Vagina (tissue), 2 donors: Measurements from ENCODE around the gene DNAJC22. TPM values are rescaled to one million over a fixed set of nuclear protein-coding genes. Genes with fewer than 3 reads are reported as not detected.

ENCODE experiments used
- DNase-seq, 2 donors: peaks; one replicate each; pipeline ENCODE4 v3.0.0-alpha.2; 2017; ENCODE audit errors: extremely low spot score in 2 of 2
- H3K27ac ChIP-seq: fragments of 200-600 bp; sonication (generic); one replicate; pipeline ENCODE4 v1.5.1; 2019
- H3K27me3 ChIP-seq: fragments of 200-600 bp; sonication (generic); one replicate; pipeline ENCODE4 v1.5.1; 2019
- H3K36me3 ChIP-seq, 2 donors: fragments of 200-600 bp; sonication (generic); one replicate each; pipeline ENCODE4 v1.5.1; 2017 to 2019
- H3K4me1 ChIP-seq: fragments of 200-600 bp; sonication (generic); one replicate; pipeline ENCODE4 v1.5.1; 2019
- H3K4me3 ChIP-seq, 2 donors: fragments of 200-600 bp; sonication (generic); 1 replicate in 1 of 2; 2 replicates in 1 of 2; pipeline ENCODE4 v1.5.1; 2016 to 2019
- H3K9me3 ChIP-seq: fragments of 200-600 bp; sonication (generic); one replicate; pipeline ENCODE4 v1.5.1; 2019
- CTCF ChIP-seq, 3 experiments: fragments of 450-650 bp in 2 of 3; fragments of 200-600 bp in 1 of 3; sonication (generic) in 1 of 3; IDR thresholded peaks; one replicate each; pipeline ENCODE4 v1.5.1; 2017 to 2019; ENCODE audit warnings: antibody characterized with exemption in 3 of 3, mild to moderate bottlenecking in 2 of 3, moderate library complexity in 2 of 3
- POLR2A ChIP-seq, 2 donors: fragments of 450-650 bp; IDR thresholded peaks; one replicate each; pipeline ENCODE4 v1.6.1; 2017; ENCODE audit warnings: antibody characterized with exemption in 2 of 2, mild to moderate bottlenecking in 2 of 2, moderate library complexity in 2 of 2
- POLR2AphosphoS5 ChIP-seq, 2 donors: sonication (generic); formaldehyde crosslinking; IDR thresholded peaks; one replicate each; pipeline ENCODE4 v1.9.0; 2017; ENCODE audit warnings: antibody characterized with exemption in 2 of 2, mild to moderate bottlenecking in 2 of 2, low read depth in 1 of 2; ENCODE audit not compliant: insufficient read depth in 1 of 2
- intact Hi-C: fragments of 100-400 bp; cut with DNase I; formaldehyde crosslinking; loops from one replicate; pipeline ENCODE4 v1.15.1; 2023
- total RNA-seq: library from RNA; depleted of rRNA; stranded (reverse); fragments of >200 nt; gene quantifications from one replicate; pipeline ENCODE4 v1.2.3, GENCODE V29; 2016

DNAJC22 gene
- total RNA-seq, 1 donor from 2014 or later = 3.7 TPM

- DNase-seq = no peak
- Histone ChIP-seq H3K36me3 (no peaks in the 10 kb centered on the region), H3K4me3 (no peak overlapping the region), H3K27me3 (no peaks in the 10 kb centered on the region), H3K27ac (no peak overlapping the region), H3K9me3 (no peaks in the 10 kb centered on the region), H3K4me1 (peaks cover 18% of the 10 kb centered on the region)
- intact Hi-C loops = loop anchor here (5.0 kb wide), 1 partner anchor 153 kb away; no protein-coding TSS in a partner anchor
- TF ChIP-seq POLR2AphosphoS5 (IDR thresholded peaks at IDR 0.05; ENCODE audit: insufficient read depth in 1 of 2, low read depth in 1 of 2) = no peak
- no peak for TF ChIP-seq POLR2A (IDR thresholded peaks at IDR 0.05)
- no peak for TF ChIP-seq CTCF (IDR thresholded peaks at IDR 0.05)
These were observed 13.0 kb downstream of the DNAJC22 start for GRCh38 chr12:49359671-49360070.

- DNase-seq = no peak
- no peak overlapping the region for H3K27ac ChIP-seq
- no peaks in the 10 kb centered on the region for H3K27me3 ChIP-seq
- H3K4me1 ChIP-seq = peaks cover 36% of the 10 kb centered on the region
- intact Hi-C loops = no loop called here
- no peaks in the 10 kb centered on the region for H3K9me3 ChIP-seq
- no peak for TF ChIP-seq POLR2AphosphoS5 (IDR thresholded peaks at IDR 0.05; ENCODE audit: insufficient read depth in 1 of 2, low read depth in 1 of 2)
- no peak for TF ChIP-seq CTCF (IDR thresholded peaks at IDR 0.05)
- TF ChIP-seq POLR2A (IDR thresholded peaks at IDR 0.05) = no peak
- H3K4me3 ChIP-seq = no peak overlapping the region
- H3K36me3 ChIP-seq = no peaks in the 10 kb centered on the region
These were observed 15.4 kb downstream of the DNAJC22 start for GRCh38 chr12:49362077-49362476.

GRCh38 chr12:49364989-49365388 lies 18.3 kb downstream of the DNAJC22 start:
- H3K4me3 ChIP-seq = no peak overlapping the region
- peaks cover 57% of the 10 kb centered on the region for H3K4me1 ChIP-seq
- no peak for DNase-seq
- H3K36me3 ChIP-seq = no peaks in the 10 kb centered on the region
- H3K27ac ChIP-seq = no peak overlapping the region
- no peaks in the 10 kb centered on the region for H3K27me3 ChIP-seq
- TF ChIP-seq POLR2A (IDR thresholded peaks at IDR 0.05) = no peak
- TF ChIP-seq POLR2AphosphoS5 (IDR thresholded peaks at IDR 0.05; ENCODE audit: insufficient read depth in 1 of 2, low read depth in 1 of 2) = peak in 1 of 2 donors; percentile 44
- H3K9me3 ChIP-seq = no peaks in the 10 kb centered on the region
- intact Hi-C loops = no loop called here

- H3K4me3 ChIP-seq = peak overlapping the region in 1 of 2 donors; percentile 94
- intact Hi-C loops = no loop called here
These were observed 18.9 kb downstream of the DNAJC22 start for GRCh38 chr12:49365542-49365941.

GRCh38 chr12:49366096-49366651 lies 19.5 kb downstream of the DNAJC22 start:
- no peak for DNase-seq
- Histone ChIP-seq H3K9me3 (no peaks in the 10 kb centered on the region), H3K4me3 (peak overlapping the region; percentile 83 to 94), H3K27ac (peak overlapping the region; percentile 97), H3K36me3 (no peaks in the 10 kb centered on the region), H3K4me1 (peaks cover 63% of the 10 kb centered on the region), H3K27me3 (no peaks in the 10 kb centered on the region)
- TF ChIP-seq POLR2AphosphoS5 (IDR thresholded peaks at IDR 0.05; ENCODE audit: insufficient read depth in 1 of 2, low read depth in 1 of 2) (no peak), CTCF (IDR thresholded peaks at IDR 0.05) (no peak), POLR2A (IDR thresholded peaks at IDR 0.05) (no peak)
- intact Hi-C loops = no loop called here

More at GRCh38 chr12:49365542-49365941, 18.9 kb downstream of the DNAJC22 start:
- Histone ChIP-seq H3K4me1 (peaks cover 62% of the 10 kb centered on the region), H3K9me3 (no peaks in the 10 kb centered on the region), H3K27me3 (no peaks in the 10 kb centered on the region), H3K36me3 (no peaks in the 10 kb centered on the region), H3K27ac (peak overlapping the region; percentile 97)
- TF ChIP-seq CTCF (IDR thresholded peaks at IDR 0.05) = no peak
- no peak for DNase-seq
